Liver (tissue), 3 donors: ENCODE measurements around the gene CAMKMT.

ENCODE experiments used
- CTCF ChIP-seq: fragments of 150-350 bp; IDR thresholded peaks from 2 replicates; pipeline ENCODE4 v1.5.1; 2017; ENCODE audit warnings: improper control_type of control experiment, low read depth, low read length; ENCODE audit not compliant: missing input control
- EGR1 ChIP-seq, 2 donors: IDR thresholded peaks; 2 replicates each; pipeline ENCODE4 v1.6.1; 2016 to 2018; ENCODE audit warnings: antibody characterized with exemption in 2 of 2, low read depth in 2 of 2
- FOXA1 ChIP-seq: IDR thresholded peaks from 2 replicates; pipeline ENCODE4 v1.6.1; 2016; ENCODE audit warnings: antibody characterized with exemption
- JUND ChIP-seq, 2 donors: IDR thresholded peaks; 2 replicates each; pipeline ENCODE4 v1.6.1; 2016; ENCODE audit warnings: antibody characterized with exemption in 2 of 2
- SP1 ChIP-seq: IDR thresholded peaks from 2 replicates; pipeline ENCODE4 v1.6.1; 2018; ENCODE audit warnings: antibody characterized with exemption, mild to moderate bottlenecking
- TF ChIP-seq, protein P1 (sequence below): IDR thresholded peaks from 2 replicates; pipeline ENCODE4 v1.6.1; 2016; ENCODE audit warnings: antibody characterized with exemption
- donor health status: healthy.
- donor health status: healthy.

- TF ChIP-seq FOXA1 (no peak), CTCF (no peak), EGR1 (IDR thresholded peaks at IDR 0.05; ENCODE audit: low read depth in 2 of 2) (no peak), JUND (IDR thresholded peaks at IDR 0.05) (no peak), SP1 (no peak)
- TF ChIP-seq, protein P1, sequence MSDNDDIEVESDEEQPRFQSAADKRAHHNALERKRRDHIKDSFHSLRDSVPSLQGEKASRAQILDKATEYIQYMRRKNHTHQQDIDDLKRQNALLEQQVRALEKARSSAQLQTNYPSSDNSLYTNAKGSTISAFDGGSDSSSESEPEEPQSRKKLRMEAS, result no peak
Observed at GRCh38 chr2:44351088-44351487, 10.7 kb upstream of the CAMKMT start.
